DMS153 treated with DMSO at 0.1 percent for 48 hours (cell line): ENCODE results near the gene MND1.

Experiments
- DNase-seq: peaks from one replicate; lab custom pipeline; 2025; ENCODE audit not compliant: unreplicated experiment; lab: John Stamatoyannopoulos, UW

The MND1 gene

GRCh38 chr4:153344131-153345011, at the start of gene MND1:
TSS of gene MND1 (plus strand) at chr4:153344688. CDS start at chr4:153344738, 50 bp downstream.
- DNase-seq, result peak; percentile 40

GRCh38 chr4:153295131-153295755, 49.2 kb upstream of the MND1 start:
- no peak for DNase-seq

- DNase-seq, result no peak
Observed at GRCh38 chr4:153296040-153296823, 48.3 kb upstream of the MND1 start.

DNA sequence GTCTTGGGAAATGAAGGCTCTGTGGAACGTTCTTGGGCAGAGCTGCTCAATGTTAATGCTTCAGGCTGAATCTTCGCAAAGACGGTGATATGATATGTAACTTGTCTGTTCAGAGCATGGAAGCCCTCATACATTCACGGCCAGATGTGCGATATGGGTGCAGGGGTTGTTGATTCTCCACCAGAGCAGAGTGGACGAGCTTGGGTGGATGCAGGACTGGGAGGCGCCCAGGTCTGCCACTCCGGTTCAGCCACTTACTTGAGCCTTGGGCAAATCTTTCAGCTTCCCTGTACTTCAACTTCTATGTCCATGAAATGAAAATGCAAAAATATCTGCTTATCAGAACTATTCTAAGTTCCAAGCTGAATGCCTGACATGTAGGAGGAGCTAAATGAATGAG, 47.4 kb upstream of the MND1 start:
- DNase-seq, result no peak

DNA sequence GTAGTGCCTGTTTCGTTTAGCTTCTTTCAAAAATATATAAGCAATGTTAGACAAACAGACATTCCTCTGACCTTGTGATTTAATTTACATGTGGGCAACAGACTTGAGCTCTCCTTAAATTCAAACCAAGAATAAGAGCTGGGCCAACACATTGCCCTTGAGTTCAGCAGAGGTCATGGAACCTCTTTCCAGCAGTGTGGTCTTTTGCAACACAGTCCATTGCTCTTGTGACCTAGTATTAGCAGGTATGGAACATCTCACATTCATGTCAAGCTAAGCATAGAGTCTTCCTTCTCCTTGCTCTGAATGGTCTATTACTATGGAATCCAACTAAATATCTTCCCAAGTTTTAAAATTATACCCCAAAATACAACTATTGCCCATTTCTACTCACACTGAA, 33.7 kb upstream of the MND1 start:
- DNase-seq, result no peak

GRCh38 chr4:153314915-153315314, 29.6 kb upstream of the MND1 start:
- no peak for DNase-seq

GRCh38 chr4:153318696-153319320, 25.7 kb upstream of the MND1 start:
- DNase-seq, result peak; percentile 39

DNA sequence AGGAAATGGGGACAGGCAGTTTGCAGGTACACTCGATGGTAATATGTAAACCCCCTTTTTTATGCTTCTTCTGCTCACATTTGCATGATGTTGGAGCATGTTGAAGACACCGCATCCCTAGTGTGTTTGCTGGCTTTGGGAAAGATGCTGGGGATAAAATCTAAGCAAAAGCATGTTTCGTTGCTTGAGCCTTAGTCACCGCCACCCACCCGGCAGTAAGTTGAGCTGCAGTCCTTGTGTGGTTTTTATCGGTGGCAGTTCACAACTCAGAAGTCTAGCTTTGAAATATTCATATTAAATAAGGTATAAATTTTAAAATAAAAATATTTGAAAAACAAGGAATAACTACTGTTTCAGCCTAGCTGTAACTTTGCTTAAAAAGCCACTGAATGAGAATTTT, 21.7 kb upstream of the MND1 start:
- DNase-seq, result no peak

DNA sequence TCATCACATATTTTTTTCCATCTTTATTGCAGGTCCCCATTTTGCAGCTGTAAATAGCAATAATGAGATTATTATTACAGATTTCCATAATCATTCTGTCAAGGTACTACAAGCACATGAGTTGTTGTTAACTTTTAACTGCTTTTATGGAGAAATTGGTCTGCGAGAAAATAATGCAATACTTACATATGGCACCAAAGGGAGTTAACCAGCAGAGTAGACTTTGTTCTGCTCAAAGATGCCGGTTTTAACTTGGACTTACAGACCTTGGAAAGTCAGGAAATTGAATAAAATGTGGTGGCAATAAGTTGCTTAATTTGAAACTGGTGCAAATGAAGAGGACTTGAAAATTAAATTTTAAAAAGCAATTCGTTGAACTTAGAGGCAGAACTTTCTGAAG, 20.4 kb upstream of the MND1 start:
- DNase-seq, result no peak

DNA sequence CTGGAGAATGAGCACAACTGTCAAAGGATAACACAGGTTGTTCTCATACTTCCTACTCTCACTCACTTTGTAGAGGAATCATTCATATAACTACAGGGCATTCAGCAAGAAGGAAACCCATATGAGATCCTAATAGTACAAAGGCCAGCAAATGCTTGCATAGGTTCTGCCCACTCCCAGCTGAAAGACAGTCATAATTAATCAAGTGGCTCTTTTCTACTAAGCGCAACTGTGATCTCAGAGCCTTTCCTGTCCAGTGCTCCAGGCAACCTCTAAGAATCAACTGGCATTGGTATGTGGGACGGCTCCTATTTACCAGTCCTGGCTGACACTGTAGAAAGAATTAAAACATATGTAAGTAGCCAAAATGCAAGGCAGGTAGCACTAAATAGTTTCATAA, 18.9 kb upstream of the MND1 start:
- no peak for DNase-seq

- no peak for DNase-seq
Observed at GRCh38 chr4:153326513-153326912, 18.0 kb upstream of the MND1 start.

GRCh38 chr4:153327247-153327646, 17.2 kb upstream of the MND1 start:
- no peak for DNase-seq

DNA sequence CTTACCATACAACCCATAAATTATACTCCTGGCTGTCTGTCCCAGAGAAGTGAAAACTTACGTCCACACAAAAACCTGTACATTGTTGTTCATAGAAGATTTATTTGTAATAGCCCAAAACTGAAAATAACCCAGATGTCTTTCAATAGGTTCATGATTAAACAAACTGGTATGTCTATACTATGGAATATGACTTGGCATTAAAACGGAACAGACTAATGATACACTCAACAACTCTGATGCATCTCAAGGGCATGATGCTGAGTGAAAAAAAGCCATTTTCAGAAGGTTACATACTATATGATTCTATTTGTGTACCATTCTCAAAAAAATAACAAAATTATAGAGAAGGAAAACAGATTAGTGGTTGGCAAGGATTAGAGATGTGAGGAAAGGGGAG, 11.6 kb upstream of the MND1 start:
- no peak for DNase-seq

DNA sequence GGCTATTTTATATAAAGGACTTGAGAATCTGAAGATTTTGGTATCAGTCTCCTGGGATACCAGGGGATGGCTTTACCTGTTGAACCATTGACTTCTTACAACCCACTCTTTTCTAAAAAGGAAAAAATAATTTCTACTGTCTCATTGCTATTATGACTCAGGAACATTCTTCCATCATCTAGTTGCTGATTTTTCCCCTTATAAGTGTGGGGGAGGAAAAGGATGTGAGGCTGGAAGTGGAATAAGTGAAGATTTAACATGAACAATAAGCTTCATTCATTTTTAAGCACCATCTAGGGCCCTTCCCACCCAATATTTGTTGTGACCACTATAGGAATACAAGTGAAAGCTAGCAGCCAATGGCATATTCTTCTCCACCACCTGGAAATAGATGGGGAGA, 10.6 kb upstream of the MND1 start:
- DNase-seq, result no peak

GRCh38 chr4:153335665-153336064, 8.8 kb upstream of the MND1 start:
- no peak for DNase-seq

DNA sequence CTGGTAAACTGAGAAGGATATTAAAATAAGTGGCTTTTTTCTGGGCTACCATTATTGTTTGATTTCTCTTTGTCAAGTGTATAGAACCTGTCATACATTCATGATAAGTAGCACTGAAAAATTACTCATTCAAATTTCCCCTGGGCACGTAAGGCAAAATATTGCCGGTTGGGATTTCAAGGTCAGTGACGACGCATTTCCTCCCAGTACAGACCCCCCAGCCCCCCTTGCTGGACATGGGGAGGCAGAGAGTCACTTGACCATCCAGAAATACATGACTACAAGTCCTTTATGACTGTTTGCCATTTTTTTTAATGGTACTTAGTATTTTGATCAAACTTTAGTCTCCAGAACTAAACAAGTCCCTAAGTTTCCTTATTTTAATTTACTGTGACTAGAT, 6.8 kb upstream of the MND1 start:
- no peak for DNase-seq

DNA sequence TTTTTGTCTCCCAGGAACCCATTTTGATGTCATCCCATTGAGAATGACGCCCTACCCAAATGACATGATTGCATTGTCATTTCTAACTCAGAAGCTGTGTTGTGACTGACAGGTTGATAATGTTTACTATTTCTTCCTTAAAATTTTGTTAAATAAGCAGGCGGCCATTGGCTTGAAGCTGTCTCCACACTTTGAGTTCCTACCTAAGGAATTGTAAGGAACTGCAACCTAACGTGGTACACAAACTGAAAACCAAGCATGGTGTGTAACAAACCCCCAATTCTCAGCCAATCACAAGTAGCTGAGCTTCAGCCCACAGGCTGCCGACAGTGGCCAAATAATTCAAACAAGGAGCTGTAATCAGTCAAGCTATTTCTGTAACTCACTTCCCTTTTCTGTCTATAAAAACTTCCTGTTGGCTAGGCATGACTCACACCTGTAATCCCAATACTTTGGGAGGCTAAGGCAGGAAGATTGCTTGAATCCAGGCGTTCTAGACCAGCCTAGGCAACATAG, 2.9 kb upstream of the MND1 start:
- no peak for DNase-seq

- no peak for DNase-seq
Observed at GRCh38 chr4:153342751-153343552, 1.5 kb upstream of the MND1 start.

GRCh38 chr4:153345012-153345981, 809 bp downstream of the MND1 start:
- DNase-seq, result peak; percentile 41
